ENCODE results near the gene ZNF581.
A peak's percentile ranks its signal among the peaks of the same experiment; 100 is the strongest.

Gene ZNF581

DNA sequence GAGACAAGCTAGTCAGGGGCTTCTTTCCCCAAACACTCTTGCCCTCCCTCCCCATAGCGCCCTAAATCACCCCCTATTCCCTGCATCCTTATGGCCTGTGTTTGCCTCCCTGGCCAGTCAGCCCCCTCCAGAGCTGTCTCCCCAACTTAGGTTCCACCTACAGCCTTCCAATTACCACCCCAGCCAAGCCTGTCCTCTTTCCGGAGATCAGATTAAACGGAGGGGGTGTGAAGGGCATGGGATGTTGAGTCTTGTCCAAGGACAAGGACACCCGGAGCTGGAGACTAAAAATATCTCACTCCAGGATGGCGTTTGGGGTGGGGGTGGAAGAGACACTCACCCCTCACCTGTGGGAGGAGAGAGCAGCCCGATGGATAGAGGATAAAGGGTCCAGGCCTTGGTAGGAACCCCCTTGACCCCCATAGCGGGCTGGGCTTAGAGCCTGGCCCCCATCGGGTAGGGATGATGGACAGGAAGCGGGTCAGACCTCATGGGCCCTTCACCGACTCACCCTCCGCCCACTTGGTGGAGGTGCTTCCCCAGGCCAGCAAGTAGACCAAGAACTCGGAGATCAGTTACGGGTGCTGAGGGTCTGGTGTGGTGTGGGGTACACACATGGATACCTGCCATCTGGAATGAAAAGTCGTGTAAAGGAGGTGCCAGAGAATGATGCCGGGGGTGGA lies 32.0 kb upstream of the ZNF581 start:
- no peak for DNase-seq (ENCODE audit: low read depth in 2 of 2)

DNA sequence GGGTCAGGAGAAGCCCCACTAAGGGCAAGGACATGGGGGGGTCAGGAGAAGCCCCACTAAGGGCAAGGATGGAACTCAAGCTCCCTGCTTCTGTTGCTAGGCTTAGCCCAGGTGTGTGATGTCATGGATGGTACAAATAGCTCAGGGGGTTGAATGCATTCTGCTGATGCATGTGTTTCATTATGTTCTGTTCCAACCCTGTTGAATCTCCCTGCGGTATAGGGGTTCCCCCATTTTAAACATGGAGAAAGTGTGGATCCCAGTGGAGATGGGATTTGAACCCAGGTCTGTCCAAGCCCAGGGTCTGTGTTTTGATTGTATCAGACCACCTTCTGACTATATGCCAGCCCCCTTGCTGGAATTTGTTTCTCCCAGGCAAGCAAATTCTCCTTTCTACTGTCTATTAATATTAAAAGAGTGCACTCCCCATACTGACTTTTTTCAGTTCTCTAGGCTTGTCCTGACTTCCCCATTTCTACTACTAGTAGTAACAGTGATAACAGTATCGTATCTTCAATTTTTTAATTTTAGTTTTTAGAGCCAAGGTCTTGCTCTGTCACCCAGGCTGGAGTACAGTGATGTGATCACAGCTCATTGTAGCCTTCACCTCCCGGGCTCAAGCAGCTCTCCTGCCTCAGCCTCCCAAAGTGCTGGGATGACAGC lies 31.3 kb upstream of the ZNF581 start:
- no peak for DNase-seq (ENCODE audit: low read depth in 2 of 2)

DNA sequence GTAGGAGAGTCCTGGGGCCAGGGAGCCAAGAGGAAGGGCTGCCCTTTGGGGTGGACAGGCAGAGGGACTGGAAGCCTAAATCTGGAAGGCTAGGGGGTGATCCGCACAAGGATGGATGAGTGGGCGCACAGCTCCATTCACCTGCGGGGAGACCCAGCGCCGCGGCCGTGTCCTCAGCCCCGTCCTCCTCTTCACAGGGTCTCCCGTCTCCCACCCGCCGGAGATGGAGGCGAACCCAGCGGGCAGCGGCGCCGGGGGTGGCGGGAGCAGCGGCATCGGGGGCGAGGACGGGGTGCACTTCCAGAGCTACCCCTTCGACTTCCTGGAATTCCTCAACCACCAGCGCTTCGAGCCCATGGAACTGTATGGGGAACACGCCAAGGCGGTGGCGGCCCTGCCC lies 30.1 kb upstream of the ZNF581 start:
- no peak for DNase-seq (ENCODE audit: low read depth in 2 of 2)

DNA sequence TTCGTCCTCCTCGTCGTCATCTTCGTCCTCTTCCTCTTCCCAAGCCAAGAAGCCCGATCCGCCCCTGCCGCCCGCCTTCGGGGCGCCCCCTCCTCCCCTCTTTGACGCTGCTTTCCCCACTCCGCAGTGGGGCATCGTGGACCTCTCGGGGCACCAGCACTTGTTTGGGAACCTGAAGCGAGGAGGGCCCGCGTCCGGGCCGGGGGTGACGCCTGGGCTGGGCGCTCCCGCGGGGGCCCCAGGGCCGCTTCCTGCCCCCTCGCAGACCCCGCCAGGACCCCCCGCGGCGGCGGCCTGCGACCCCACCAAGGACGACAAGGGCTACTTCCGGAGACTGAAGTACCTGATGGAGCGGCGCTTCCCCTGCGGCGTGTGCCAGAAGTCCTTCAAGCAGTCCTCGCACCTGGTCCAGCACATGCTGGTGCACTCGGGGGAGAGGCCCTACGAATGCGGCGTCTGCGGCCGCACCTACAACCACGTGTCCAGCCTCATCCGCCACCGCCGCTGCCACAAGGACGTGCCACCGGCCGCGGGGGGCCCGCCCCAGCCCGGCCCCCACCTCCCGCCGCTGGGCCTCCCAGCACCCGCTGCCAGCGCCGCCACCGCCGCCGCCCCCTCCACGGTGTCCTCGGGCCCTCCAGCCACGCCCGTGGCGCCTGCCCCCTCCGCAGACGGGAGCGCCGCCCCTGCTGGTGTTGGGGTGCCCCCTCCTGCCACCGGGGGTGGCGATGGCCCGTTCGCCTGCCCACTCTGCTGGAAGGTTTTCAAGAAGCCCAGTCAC lies 29.3 kb upstream of the ZNF581 start:
- DNase-seq (ENCODE audit: low read depth in 2 of 2) = no peak

DNA sequence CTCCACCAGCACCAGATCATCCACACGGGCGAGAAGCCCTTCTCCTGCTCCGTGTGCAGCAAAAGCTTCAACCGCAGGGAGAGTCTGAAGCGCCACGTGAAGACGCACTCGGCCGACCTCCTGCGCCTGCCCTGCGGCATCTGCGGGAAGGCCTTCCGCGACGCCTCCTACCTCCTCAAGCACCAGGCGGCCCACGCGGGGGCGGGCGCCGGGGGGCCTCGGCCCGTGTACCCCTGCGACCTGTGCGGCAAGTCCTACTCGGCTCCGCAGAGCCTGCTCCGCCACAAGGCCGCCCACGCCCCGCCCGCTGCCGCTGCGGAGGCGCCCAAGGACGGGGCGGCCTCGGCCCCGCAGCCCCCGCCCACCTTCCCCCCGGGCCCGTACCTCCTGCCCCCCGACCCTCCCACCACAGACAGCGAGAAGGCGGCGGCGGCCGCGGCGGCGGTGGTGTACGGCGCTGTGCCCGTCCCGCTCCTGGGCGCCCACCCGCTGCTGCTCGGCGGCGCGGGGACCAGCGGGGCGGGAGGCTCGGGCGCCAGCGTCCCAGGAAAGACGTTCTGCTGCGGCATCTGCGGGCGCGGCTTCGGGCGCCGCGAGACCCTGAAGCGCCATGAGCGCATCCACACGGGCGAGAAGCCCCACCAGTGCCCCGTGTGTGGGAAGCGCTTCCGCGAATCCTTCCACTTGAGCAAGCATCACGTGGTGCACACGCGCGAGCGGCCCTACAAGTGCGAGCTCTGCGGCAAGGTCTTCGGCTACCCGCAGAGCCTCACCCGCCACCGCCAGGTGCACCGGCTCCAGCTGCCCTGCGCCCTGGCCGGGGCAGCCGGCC lies 28.5 kb upstream of the ZNF581 start:
- DNase-seq (ENCODE audit: low read depth in 2 of 2) = no peak

DNA sequence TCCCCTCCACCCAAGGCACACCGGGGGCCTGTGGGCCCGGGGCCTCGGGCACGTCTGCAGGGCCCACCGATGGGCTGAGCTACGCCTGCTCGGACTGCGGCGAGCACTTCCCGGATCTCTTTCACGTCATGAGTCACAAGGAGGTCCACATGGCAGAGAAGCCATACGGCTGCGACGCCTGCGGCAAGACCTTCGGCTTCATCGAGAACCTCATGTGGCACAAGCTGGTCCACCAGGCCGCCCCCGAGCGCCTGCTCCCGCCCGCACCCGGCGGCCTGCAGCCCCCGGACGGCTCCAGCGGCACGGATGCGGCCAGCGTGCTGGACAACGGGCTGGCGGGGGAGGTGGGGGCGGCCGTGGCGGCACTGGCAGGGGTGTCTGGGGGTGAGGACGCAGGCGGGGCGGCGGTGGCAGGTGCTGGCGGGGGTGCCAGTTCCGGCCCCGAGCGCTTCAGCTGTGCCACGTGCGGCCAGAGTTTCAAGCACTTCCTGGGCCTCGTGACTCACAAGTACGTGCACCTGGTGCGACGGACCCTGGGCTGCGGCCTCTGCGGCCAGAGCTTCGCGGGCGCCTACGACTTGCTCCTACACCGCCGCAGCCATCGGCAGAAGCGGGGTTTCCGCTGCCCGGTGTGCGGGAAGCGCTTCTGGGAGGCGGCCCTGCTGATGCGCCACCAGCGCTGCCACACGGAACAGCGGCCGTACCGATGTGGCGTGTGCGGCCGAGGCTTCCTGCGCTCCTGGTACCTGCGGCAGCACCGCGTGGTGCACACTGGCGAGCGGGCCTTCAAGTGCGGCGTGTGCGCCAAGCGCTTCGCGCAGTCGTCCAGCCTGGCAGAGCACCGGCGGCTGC lies 27.7 kb upstream of the ZNF581 start:
- DNase-seq (ENCODE audit: low read depth in 2 of 2) = no peak

DNA sequence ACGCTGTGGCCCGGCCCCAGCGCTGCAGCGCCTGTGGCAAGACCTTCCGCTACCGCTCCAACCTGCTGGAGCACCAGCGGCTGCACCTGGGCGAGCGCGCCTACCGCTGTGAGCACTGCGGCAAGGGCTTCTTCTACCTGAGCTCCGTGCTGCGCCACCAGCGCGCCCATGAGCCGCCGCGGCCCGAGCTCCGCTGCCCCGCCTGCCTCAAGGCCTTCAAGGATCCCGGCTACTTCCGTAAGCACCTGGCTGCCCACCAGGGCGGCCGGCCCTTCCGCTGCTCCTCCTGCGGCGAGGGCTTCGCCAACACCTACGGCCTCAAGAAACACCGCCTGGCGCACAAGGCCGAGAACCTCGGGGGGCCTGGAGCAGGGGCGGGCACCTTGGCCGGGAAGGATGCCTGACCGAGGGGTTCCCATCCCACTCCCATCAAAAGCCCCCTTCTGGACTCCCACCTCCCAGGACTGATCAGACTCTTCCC lies 27.0 kb upstream of the ZNF581 start:
- no peak for DNase-seq (ENCODE audit: low read depth in 2 of 2)

DNA sequence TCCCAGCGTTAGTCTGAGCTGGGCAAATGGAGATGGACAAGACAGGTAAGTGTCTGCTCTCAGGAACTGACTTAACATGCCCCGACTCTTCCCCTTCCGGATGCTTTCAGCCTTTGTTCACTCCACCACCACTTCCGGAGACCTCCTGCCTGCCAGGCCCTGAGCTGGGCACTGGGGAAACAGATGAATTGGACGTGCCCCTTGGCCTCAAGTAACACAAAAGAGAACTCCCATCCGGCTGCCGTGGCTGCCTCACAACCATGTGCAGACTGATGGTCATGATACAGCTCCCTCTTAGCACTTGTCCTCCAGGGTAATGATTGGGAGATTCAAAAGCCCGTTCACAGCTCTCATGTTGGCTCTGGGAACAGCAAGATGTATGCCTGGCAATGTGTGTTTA lies 26.0 kb upstream of the ZNF581 start:
- no peak for DNase-seq (ENCODE audit: low read depth in 2 of 2)

DNA sequence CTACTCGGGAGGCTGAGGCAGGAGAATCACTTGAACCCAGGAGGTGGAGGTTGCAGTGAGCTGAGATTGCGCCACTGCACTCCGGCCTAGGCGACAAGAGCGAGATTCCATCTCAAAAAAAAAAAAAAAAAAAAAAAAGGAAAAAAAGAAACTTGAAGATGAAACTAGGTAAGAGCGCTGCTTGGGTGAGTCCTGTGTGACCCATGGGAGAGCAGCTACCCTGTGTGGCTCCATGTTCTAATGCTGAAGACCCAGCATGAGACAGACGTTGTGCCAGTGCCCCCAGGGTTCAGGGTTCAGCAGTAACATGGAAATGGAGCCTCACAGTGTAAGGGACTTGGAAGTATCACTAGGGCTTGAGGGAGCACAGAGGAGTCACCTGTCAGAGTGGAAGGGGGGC lies 25.0 kb upstream of the ZNF581 start:
- no peak for DNase-seq (ENCODE audit: low read depth in 2 of 2)

DNA sequence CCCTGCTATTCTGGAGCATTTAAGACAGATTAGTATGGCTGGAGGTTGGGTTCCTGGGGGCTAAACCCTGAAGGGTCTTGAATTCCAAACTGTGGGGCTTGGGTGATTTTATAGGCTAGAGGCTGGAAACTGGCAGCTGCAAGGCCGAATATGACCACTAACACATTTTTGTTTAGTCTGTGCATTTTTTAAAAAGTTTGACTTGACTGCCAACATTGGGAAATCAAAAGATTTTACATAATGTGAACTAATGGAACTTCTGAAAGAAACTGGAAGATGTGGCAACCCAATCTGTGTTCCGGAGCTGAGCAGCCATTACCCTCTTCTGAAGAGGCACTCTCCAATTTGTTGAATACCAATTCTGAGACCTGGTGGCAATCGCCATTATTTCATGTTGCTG lies 24.2 kb upstream of the ZNF581 start:
- no peak for DNase-seq (ENCODE audit: low read depth in 2 of 2)

DNA sequence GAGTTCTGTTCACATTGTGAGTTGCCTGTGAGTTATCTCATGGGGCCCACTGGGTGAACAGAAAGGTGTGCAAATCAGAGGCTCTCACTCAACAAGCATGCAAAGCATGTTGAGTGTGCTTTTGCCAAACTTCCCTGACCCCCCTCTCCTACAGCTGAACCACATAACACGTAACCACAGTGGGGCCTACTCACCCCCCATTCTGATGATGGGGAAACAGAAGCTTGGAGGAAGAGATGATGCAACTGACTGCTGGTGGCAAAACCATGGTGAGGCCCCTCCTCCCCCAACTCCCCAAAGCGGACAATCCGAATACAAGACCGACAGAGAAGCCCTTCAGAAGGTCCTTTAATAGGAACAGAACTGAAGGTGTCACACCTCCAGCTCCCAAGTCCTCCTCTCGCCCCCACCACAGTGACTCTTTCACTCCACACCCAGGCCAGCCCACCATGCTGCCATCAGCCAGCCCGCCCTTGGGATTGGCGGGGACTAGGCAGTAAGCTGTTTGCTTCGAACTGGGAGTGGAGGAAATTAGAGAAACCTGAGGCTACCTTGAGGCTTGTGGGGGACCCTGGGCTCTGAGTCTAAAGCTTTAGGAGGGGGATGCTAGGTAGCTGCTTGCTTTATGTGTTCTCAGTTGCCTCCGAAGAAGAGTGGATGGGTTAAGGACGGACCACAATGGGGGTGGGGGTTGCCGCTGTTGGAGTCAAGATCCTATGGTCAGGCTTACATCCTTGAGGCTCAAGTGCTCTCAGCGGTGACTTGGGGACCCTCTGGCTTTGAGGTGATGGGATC lies 22.8 kb upstream of the ZNF581 start:
- DNase-seq (ENCODE audit: low read depth in 2 of 2) = peak in 1 of 2 donors; percentile 31

DNA sequence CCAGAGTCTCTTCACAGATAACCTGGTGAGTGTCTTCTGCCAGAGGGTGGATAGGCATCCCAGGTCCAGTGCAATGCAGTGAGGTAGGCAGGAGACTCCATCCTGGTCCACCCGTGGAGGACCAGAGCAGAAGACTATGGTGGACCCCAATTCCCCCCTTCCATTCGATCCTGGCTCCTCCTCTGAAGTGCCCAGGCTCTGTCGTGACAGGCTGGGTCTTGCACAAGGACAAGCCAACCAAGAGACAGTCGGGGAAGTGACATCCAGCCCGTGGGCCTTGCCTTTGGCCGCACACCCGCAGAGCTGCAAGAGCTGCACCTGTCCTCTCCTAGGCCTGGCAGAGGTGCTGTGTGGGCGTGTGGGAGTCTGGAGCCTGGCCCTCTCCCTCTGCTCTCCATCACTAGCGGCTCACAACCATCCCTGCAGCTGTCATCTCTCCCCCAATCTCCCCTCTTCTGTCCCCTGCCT lies 22.2 kb upstream of the ZNF581 start:
- no peak for DNase-seq (ENCODE audit: low read depth in 2 of 2)

DNA sequence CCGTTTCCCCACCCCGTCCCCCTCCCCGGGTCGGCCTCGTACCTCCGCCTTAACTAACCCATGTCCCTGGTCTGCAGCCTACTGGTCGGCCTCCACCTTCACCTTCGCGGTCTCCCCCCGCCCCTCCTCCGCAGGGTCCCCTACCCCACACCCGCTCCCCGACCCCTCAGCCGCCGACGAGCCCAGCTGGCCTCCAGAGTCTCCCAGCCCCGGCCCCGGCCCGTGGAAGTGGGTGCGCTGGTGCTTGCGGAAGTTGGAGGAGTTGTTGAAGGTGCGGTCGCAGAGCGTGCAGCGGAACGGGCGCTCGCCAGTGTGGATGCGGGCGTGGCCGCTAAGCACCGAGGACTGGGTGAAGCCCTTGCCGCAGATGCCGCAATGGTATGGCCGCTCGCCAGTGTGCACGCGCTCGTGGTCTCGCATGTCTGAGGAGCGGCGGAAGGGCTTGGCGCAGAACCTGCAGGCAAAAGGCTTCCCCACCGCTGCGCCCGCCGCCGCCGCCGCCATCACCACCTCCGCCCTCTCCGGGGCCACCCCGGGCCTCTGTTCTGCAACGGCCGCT lies 21.7 kb upstream of the ZNF581 start:
- DNase-seq (ENCODE audit: low read depth in 2 of 2) = no peak

DNA sequence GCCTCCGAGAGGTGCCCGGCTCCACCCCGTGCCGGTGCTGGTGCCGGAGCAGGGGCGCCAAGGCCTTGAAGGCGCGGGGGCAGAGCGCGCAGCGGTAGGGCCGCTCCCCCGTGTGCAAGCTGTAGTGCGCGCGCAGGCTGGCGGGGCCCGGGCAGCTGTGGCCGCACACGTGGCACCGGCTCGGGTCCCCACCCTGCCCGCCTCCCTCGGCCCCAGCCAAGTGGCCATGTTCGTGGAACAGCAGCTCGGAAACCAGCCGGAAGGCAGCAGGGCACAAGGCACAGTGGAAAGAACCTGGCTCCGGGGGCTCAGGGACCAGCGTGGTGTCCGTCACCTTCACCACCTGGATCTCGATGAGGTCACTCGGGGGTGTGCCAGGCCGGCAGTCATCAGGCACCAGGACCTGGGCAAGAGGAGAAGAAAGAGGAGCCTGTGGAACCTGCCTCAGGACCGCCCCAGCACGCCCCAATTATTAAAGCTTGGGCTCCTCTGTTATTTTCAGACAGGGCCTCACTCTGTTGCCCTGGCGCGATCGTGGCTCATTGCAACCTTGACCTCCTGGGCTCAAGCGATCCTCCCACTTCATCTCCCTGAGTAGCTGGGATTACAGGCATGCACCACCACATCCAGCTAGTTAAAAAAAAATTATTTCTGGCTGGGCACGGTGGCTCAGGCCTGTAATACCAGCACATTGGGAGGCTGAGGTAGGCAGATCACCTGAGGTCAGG lies 21.0 kb upstream of the ZNF581 start:
- no peak for DNase-seq (ENCODE audit: low read depth in 2 of 2)

DNA sequence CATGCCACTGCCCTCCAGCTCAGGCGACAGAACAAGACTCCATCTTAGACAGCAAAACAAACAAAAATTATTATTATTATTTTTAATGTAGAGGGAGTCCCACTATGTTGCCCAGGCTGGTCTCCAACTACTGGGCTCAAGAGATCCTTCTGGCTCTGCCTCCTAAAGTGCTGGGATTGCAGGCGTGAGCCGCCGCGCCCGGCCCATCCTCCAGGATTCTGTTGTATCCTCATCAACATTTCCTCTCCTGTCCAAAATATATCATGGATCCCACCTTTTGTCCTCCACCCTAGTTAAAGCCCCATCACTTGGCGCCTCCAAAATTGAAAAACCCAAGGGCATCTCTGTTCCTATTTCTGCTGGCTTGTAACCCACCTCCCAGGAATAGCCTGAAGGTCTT lies 20.3 kb upstream of the ZNF581 start:
- no peak for DNase-seq (ENCODE audit: low read depth in 2 of 2)

DNA sequence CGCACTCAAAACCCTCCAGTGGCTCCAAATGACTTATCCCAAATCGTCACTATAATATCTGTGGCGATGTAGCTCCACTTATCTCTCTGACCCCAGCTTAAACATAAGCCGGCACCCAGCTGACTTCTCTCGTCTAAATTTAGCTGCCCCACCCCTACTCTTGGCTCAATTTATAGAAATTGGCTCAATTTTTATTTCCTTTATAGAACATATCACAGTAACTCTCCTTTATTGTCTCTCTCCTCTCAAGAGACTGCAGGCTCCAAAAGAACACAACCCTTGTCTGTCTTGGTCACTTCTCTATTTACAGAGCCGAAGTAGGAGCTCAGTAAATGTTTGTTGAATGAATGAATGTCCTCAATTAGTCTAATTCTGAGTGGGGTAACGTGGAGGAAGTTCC lies 19.9 kb upstream of the ZNF581 start:
- DNase-seq (ENCODE audit: low read depth in 2 of 2) = no peak

DNA sequence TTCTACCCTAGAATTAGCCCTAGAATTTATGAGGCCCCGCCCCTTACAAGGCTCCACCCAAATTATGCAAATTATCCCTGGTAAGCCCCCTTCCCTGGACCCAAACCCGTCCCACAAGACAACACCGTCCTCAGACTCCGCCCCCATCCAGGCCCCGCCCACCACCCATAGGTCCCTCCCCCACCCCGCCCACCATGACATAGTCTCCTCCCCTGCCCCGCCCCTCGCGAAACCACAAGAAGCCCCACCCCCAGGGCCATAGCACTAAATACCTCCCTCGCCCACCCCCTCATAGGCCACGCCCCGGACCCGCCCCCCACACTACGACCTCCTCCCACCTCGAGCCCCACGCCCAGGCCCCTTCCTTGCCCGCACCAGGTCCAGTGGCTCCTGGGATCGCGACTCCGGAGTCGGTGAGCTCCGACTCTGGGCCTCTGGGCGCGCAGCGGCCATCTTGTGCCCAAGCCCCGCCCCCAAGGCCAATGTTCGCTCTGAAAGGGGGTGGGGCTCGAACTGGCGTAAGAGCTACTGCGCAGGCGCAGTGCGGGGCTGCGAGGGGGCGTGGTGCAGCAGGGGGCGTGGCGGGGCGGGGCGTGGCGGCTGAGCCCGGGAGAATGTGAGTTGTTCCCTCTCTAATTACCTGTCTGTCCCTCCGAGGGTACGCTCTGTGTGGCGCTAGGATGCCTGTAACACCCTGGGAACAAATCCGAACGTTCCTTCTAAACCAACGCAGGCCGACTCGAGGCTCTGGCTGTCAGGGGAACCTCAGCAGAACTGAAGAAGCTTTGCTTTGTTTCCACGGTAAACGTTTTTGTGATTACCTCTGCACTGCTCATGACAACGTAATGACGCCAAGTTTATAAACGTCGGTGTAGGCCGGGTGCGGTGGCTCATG lies 19.1 kb upstream of the ZNF581 start, which contains the start of gene ZNF784:
ZNF784 (minus strand) TSS at position 458 of the 895 bp plus-strand sequence; CDS start at position 453, 5 bp downstream.
- DNase-seq (ENCODE audit: low read depth in 2 of 2) = peak; percentile 88

DNA sequence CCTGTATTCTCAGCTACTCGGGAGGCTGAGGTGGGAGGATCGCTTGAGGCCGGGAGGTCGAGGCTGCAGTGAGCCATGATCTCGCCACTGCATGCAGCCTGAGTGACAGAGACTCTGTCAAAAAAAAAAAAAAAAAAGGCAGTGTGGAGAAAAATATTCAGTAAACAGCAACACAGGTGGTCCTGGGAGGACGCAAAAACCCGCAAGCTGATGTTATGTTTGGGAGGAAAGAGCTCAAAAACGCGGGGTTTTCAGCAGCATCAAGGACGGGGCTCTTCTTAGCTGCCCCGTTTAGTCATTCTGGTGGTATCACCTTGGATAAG lies 18.5 kb upstream of the ZNF581 start:
- no peak for DNase-seq (ENCODE audit: low read depth in 2 of 2)

All from stimulated activated CD8-positive, alpha-beta memory T cell treated with anti-CD3 and anti-CD28 coated beads, Interleukin-7, amount 100 ng/mL, for 4 hours (primary cell).